ENCODE measurements around the gene TGM3.

TGM3 gene

GRCh38 chr20:2335096-2335870 lies 39.5 kb downstream of the TGM3 start:
- DNase-seq (ENCODE audit: extremely low read depth in 1 of 2, low read depth in 1 of 2): no peak

- DNase-seq (ENCODE audit: extremely low read depth in 1 of 2, low read depth in 1 of 2): no peak
Observed at GRCh38 chr20:2336471-2336870, 40.7 kb downstream of the TGM3 start.

DNA sequence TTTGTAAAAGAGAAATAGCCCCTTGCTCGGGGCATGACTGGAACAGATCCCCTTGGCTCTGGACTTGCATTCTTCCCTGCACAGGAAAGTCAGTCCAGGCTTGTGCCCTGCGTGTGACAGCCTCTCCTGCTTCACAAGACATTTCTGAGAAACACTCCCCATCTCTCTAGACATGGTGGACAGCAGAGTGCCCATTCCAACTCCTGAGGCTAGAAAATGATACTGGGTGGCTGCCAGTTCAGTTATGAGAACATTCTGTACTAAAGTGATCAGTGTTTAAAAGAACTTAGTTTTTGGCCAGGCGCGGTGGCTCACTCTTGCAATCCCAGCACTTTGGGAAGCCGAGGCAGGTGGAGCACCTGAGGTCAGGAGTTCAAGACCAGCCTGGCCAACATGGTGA lies 41.3 kb downstream of the TGM3 start:
- no peak for DNase-seq (ENCODE audit: extremely low read depth in 1 of 2, low read depth in 1 of 2)

- DNase-seq (ENCODE audit: extremely low read depth in 1 of 2, low read depth in 1 of 2): no peak
Observed at GRCh38 chr20:2338411-2339066, 42.7 kb downstream of the TGM3 start.

- DNase-seq (ENCODE audit: extremely low read depth in 1 of 2, low read depth in 1 of 2): no peak
Observed at GRCh38 chr20:2340136-2340535, 44.3 kb downstream of the TGM3 start.

DNA sequence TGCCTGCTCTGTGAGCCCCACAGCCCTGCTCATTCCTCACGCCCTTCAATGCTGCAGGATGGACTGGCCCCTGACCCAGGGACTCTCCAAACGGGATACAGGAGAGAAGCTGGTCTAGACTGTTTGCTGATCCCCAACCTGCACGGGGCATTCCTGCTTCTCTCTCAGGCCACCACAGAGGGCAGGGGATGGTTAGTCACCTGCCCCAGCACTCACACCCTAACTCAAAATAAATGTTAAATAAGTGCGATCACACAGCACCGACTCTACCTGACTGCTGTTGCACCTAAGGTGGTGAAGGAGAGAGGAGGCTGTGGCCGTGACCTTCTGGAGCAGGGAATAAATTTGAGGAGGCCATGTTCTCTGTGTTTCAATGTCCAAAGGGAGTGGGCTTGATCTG lies 45.0 kb downstream of the TGM3 start:
- no peak for DNase-seq (ENCODE audit: extremely low read depth in 1 of 2, low read depth in 1 of 2)

DNA sequence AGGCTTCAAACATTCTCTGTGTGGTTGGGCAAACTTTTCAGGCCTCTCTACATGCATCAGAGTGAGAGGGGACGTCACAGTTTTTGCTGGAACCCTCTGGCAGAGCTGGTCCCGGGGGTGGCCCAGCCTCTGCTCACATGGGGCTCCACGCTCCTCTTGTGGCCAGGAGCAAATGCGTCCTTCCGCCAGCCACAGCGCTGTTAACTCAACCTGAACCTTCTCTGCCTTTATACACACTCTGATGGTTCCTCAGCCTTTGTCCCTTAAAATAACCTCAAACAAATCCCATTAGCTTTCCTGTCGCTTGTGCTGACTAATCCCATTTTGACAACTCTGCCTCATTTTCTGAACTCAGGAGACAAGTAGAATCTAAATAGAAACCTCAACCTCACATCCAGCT lies 45.5 kb downstream of the TGM3 start:
- DNase-seq (ENCODE audit: extremely low read depth in 1 of 2, low read depth in 1 of 2): no peak

DNA sequence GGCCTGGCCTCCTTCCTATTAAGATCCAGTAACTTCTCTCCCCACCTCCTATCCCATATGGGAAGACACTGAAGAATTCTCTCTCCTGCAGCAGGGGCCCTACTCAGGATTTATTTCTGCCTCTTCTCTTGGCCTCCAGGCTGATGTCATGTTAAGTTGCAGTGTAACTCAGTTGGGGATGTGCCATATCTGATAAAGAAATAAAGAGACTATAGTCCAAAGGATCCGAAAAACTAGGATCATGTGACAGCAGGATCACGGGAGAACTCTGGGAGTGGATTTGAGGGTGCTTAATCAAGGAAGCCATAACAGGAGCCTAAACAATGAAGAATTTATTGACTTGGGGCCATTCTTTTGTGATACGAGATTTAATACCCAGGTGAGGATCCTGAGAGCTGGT lies 46.4 kb downstream of the TGM3 start:
- DNase-seq (ENCODE audit: extremely low read depth in 1 of 2, low read depth in 1 of 2): no peak

DNA sequence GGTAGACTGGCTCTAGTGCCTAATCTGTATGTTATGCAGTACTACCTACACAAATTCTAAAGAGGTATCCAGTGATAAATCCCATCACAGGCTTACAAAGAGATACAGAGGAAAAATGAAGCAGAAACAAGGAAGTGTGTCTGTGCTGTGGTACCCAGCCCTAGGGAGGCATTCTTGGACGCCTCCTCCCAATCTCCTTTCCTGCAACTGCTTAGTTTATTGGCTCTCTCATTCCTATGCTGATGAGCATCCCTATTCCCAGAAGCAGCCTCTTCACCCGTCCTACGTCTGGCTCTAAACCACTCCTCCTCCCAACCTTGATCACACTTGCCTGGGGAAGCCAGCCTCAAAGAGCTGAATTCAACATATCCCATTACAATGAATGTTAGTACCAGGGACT lies 50.4 kb downstream of the TGM3 start:
- no peak for DNase-seq (ENCODE audit: extremely low read depth in 1 of 2, low read depth in 1 of 2)

- no peak for DNase-seq (ENCODE audit: extremely low read depth in 1 of 2, low read depth in 1 of 2)
Observed at GRCh38 chr20:2348336-2348735, 52.5 kb downstream of the TGM3 start.

GRCh38 chr20:2349801-2350200 lies 54.0 kb downstream of the TGM3 start:
- no peak for DNase-seq (ENCODE audit: extremely low read depth in 1 of 2, low read depth in 1 of 2)

- DNase-seq (ENCODE audit: extremely low read depth in 1 of 2, low read depth in 1 of 2): no peak
Observed at GRCh38 chr20:2350606-2351005, 54.8 kb downstream of the TGM3 start.

DNA sequence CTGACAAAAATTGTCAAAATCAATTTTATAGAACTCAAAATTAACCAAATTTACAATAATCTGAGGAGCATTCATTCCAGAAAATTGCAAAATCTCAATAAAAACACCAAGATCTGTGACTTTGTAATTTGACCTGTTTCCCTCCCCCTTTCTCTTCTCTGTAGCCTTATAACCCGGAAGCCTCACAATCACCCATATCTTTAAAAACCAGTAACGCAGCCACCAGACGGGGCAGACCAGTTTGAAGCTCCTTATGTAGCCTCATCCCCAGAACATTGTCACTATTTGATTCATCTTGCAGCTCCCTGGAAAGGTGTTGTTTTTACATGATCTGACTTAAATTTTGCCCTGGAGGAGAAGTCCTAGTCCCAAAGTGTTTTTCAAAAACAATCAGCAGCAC lies 57.4 kb downstream of the TGM3 start:
- no peak for DNase-seq (ENCODE audit: extremely low read depth in 1 of 2, low read depth in 1 of 2)

- DNase-seq (ENCODE audit: extremely low read depth in 1 of 2, low read depth in 1 of 2): no peak
Observed at GRCh38 chr20:2357114-2357513, 61.3 kb downstream of the TGM3 start.

DNA sequence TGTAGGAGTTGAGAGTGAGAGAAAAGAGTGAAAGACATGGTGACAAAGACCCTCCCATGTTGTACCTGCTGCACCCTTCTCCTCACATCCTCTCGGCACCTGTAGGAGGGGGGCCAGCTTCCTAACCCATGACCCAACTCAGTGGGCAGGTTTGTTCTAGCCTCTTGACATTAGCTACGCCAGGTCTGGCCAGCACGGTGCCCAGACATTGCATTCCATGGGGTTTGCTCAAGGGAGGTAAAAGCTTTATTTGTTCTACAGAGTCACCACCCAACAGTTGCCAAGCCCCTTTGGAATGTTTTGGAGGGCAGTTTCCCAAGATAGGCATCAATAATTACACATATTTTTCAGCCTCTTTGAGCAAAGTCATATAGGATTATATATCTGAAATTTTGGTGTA lies 62.2 kb downstream of the TGM3 start:
- no peak for DNase-seq (ENCODE audit: extremely low read depth in 1 of 2, low read depth in 1 of 2)

DNA sequence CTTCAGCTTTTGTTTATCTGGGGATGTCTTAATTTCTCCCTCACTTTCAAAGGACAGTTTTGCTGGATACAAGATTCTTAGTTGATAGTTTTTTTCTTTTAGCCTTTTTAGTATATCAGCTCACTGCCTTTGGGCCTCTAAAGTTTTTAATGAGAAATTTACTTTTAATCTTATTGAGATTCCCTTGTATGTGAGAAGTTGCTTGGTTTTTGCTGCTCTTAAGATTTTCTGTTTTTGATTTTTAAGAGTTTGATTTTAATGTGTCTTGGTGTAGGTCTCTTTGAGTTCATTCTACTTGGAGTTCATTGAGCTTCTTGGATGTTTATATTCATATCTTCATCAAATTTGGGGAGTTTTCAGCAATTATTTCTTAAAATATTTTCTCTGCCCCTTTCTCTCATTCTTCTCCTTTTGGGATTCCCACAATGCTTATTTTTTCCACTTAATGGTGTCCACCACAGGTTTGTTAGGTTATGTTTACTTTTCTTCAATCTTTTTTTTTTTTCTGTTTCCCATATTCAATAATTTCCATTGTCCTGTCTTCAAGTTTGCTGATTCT lies 65.3 kb downstream of the TGM3 start:
- no peak for DNase-seq (ENCODE audit: extremely low read depth in 1 of 2, low read depth in 1 of 2)

- no peak for DNase-seq (ENCODE audit: extremely low read depth in 1 of 2, low read depth in 1 of 2)
Observed at GRCh38 chr20:2363187-2363586, 67.4 kb downstream of the TGM3 start.

DNA sequence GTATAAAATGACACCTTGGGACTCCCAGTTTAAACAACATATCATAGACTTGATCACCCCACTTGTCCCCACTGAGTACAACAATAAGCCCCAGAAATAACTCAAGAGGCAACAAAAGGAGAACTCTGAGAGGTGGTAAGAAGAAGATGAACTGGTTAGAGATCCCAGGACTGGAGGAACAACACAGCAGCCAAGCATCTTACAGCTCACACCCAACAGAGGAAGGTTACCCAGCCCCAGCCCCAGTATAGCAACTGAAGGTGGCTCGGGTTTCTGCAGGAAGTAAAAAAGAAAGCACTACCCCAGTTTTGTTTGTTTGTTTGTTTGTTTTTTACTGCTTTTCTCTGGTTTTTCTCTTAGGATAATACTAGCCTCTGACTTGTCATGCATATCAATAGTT lies 67.8 kb downstream of the TGM3 start:
- no peak for DNase-seq (ENCODE audit: extremely low read depth in 1 of 2, low read depth in 1 of 2)

DNA sequence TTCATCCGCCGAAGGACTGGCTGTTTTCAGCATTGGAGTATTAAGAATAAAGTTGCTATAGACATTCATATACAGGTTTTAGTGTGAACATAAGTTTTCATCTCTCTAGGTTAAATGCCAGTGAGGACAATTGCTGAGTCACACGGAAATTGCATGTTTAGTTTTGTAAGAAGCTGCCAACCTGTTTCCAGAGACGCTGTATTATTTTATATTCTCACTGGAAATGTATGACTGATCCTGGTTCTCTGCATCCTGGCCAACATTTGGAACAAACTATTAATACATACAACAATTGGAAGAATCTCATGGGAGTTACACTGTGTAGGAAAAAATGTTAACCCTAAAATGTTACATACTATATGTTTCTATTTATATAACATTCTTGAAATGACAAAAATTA lies 68.2 kb downstream of the TGM3 start:
- DNase-seq (ENCODE audit: extremely low read depth in 1 of 2, low read depth in 1 of 2): no peak

GRCh38 chr20:2365091-2365490 lies 69.3 kb downstream of the TGM3 start:
- DNase-seq (ENCODE audit: extremely low read depth in 1 of 2, low read depth in 1 of 2): no peak

- no peak for DNase-seq (ENCODE audit: extremely low read depth in 1 of 2, low read depth in 1 of 2)
Observed at GRCh38 chr20:2365666-2366065, 69.9 kb downstream of the TGM3 start.

- no peak for DNase-seq (ENCODE audit: extremely low read depth in 1 of 2, low read depth in 1 of 2)
Observed at GRCh38 chr20:2368621-2369020, 72.8 kb downstream of the TGM3 start.
